SH-SY5Y (cell line): Measurements from ENCODE around the gene RAPGEF3.

Source experiments
- GATA2 ChIP-seq: IDR thresholded peaks from 2 replicates; pipeline ENCODE4 v1.6.1; 2011; ENCODE audit warnings: mild to moderate bottlenecking, low read depth, low read length
- GATA3 ChIP-seq: IDR thresholded peaks from 2 replicates; pipeline ENCODE4 v1.6.1; 2011; ENCODE audit warnings: low read depth, mild to moderate bottlenecking, low read length, moderate library complexity

DNA sequence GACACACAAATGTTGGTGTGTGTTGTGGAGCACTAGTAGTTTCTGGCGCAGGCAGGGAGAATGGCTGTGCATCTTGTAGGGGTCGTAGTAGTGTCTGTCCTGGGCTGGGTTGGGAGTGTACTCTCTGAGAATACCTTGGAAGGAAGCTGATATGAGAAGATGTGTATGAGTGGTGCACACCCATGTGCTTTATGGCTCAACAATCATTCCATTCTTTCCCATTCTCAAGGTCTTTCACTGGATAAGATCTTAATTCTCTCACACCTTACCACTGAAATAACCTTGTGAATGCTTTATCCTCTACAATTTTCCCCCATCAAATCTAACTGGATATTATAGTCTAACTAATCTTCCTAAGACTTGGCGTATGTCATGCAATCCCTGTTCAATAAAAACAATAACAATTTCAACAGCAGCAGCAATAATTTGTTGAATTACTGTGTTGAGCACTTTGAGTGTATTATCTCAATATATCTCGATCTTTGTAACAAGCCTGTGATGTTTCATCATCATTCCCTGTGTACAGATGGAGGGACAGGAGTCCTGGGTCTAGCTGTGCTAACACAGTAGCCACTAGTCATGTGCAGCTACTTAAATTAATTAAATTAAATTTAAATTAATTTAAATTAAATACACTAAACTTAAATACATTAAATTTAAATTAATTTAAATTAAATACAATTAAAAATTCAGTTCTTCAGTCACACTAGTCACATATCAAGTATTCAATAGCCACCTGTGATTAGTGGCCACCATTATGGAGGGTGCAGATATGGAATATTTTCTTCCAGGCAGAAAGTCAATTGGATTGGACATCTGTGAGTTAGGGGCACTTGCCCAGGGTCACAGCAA is 10.8 kb upstream of the RAPGEF3 start:
- TF ChIP-seq GATA3, result no peak
- TF ChIP-seq GATA2, result no peak
